Measurements from ENCODE around the gene KIAA1671.

KIAA1671 gene

DNA sequence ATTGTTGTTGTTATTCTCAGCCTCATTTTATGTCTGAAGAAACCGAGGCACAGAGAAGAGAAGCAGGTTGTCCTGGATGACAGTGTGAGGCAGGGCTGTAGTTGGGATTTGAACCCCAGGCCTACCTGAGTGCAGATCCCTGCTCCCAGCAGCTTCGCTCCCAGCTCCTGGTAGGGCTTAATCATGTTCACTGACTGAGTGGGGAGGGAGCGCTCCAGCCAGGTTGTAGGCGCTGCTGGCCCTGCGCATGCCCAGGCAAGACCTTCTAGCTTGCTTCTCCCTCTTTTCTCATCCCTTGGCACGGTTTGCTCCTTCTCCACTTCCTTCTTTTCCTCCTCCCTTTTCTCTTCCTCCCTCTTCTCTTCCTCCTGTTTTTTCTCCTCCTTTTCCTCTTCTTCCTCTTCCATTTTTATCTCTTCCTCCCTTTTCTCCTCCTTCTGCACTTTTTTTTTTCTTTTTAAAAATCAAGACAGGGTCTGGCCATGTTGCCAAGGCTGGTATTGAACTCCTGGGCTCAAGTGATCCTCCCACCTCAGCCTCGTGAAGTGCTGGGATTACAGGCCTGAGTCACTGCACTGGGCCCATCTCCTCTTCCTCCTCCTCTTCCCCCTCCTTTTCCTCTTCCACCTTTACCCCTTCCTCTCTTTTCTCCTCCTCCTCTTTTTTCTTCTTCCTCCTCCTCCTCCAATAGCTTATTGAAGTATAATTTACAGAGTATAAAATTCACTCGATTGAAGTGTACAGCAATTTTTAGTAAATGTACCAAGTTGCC lies 109.3 kb downstream of the KIAA1671 start:
- in situ Hi-C loops (cut with HindIII; ENCODE audit: low sequenced_read_pairs): no loop called here

DNA sequence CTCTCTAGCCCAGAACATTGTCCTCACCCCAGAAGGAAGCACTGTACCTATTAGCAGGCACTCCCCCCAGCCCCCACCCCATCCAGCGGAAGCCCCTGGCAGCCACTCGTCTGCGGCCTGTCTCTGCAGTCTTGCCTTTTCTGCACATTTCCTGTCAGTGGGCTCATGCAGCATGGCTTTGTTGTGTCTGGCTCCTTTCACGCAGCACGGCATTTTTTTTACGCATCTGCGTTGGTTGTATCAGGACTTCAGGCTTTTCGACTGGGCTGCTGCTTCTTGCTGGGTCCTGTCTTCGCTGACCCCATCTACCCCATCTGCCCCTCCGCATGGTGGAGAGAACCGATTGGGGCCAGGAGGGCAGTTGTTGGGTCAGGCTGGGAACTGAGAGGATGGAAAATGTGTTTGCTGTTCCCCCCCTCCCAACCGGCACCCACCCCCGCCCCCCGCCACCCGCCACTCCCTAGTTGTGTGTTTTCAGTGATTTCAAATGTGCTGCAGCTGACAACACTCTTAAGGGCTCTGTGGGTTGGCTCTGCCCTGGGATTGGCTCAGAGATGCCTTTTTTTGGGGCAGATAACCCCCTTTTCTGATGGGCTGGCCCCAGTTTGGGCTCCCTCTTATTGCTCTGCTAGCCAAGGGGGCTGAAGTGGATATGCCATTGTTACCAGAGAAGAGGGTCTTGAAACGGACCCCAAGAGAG lies 110.0 kb downstream of the KIAA1671 start:
- in situ Hi-C loops (cut with HindIII; ENCODE audit: low sequenced_read_pairs): no loop called here

DNA sequence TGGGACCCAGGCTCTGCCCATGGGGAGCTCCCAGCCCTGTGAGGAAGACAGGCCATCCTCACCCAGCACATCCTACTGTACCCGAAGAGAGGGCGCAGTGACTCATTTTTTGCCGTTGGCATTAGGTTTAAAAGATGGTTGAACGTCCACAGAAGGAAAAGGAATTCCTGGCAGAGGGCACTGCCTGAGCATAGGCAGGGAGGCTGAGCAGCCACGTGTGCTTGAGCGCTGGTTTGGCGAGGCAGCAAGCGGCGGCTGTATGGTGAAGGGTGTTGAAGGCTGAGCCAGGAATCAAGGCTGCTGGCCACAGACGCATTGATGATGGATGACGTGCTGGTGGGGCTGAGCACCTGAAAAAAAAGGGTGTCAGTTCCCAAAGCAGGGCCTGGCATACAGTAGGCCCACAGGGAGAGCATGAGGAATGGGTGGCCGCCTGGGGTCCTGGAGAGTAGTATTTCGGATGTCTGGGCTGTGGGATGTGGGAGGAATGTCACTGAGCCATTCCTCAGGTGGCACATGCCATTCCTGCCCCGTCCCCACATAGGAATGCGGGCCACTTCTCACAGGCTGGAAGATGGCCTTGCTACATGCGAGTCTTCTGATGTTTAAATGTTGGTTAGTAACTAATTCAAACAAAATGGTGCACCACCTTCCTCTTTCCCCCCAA lies 112.5 kb downstream of the KIAA1671 start:
- in situ Hi-C loops (cut with HindIII; ENCODE audit: low sequenced_read_pairs): no loop called here

DNA sequence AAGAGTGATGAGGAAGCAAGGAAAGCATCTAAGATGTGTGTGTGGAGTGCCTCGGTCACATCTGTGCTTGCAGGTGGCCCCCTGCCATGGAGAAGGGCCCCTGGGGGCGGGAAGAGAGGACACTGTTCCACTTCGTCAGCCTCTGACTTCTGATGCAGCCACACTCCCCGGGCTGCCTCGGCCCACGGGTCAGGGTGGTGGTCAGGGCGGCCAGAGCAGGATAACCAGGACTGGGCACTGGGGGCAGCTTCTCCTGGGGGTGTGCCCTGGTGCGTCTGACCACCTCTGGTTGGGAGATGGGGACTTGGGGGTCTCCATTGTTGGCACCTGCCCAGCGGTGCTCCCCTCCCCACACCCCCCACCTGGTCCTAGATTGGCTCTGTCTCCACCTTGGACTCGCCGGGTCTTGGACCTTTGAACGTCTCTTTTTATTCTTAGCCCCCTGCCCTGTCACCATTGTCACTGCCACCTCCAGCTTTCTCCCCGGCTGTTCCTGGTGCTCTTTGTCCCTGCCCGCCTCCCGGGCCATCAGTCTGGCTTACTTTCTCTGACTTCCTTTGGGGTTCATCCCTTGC lies 114.4 kb downstream of the KIAA1671 start:
- in situ Hi-C loops (cut with HindIII; ENCODE audit: low sequenced_read_pairs): no loop called here

DNA sequence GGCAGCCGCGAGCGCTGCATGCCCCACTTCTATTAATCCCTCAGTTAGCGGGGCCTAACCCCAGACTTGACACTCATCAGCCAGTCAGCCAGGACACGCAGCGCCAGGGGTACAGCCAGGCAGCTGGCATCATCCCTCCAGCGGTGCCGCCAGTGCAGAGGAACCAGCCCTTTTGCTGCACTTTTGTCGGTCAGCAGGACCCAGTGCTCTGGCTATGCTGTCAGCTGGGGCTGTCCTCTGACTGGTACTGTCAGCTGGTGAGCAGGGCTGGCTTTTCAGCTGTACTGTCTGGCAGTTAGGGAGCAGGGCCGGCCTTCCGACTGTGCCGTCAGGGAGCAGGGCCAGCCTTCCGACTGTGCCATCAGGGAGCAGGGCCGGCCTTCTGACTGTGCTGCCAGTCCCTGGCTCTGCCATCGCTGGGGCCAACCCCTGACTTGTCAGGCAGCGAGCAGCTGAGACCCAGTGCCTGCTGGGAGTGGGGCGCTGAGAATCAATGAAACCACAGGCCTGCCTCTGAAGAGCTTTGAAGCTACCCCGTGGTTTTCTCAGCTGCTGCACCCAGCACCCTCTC lies 115.4 kb downstream of the KIAA1671 start:
- in situ Hi-C loops (cut with HindIII; ENCODE audit: low sequenced_read_pairs): no loop called here

DNA sequence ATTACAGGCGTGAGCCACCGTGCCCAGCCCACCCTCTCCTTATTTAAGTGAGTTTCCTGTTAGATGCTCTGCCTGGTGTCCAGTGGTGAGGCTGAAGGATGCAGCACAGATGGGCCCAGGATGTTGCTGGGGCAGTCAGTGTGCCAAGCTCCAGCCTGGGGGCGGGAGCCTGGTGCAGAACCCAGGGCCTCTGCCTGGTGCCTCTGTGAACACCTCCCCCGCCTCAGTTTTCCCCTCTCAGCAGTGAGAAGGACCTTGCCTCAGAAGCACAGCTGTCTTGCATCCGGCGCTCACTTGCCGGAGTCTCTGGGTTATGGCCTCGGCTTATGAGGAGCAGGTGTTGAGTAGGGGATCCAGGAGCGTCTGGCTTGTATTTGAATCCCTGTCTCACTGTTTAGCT lies 116.2 kb downstream of the KIAA1671 start:
- in situ Hi-C loops (cut with HindIII; ENCODE audit: low sequenced_read_pairs): no loop called here

DNA sequence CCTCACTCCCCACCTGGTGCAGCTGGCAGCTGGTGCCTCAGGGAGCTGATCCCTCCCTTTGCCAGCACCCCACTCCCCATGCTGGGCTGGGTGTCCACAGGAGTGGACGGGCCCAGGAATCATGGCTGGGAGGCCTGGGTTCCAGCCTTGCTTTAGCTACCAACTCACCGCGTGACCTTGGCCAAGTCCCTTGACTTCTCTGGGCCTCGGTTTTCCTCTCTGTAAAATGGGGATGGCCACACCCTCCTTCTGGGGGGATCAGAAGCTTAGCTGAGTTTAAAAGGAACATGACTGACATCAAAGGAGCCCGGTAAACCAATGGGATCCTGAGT lies 116.9 kb downstream of the KIAA1671 start:
- in situ Hi-C loops (cut with HindIII; ENCODE audit: low sequenced_read_pairs): no loop called here

DNA sequence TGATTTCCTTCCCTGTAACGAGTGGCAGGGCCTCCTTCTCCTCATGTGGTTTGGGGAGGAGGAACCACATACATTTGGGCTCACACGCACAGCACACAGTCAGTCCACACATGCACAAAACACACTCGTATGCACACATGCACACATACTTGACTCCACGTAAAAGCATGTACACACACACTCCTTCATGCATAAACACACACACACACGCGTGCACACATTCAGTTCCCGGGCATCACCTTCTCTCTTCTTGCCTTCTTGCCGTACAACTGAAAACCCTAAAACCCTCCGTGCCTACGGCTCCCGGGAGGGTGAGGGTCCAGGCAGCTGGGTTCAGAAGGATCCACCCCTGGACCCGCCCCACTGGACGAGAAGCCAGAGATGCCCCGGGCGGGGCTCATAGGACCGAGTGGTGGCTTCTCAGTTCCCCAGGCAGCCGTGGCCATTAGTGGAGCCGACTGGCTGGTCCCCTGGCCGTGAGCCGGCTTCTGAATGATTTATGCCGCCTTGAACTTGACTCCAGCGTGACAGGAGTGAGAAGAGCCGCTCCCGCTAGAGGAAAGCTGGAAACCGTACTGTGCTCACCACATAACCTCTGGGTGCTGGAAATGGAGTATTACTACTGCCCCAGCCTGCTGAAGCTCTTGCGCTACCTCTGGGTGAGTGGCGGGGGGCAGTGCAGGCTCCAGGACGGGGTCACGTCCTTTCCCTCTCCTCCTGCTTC lies 117.4 kb downstream of the KIAA1671 start:
- in situ Hi-C loops (cut with HindIII; ENCODE audit: low sequenced_read_pairs): no loop called here

DNA sequence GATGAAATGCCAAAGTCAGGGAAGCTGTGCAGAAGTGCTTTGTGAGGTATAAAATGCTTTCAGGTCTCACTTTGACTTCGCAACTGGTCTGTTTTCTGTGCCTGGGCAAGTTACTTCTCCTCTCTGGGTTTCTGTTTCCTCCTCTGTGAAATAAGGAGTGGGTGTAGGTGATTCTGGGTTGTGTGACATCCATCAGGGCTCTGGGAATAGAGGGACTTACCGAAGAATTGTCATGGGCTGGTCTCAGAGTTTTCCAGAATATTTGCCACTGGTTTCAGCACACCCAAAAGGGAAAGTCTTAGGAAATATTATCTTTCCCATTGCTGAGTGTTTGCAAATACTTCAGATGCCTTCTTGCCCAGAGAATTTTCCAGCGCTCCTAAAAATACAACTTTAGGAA lies 118.4 kb downstream of the KIAA1671 start:
- in situ Hi-C loops (cut with HindIII; ENCODE audit: low sequenced_read_pairs): no loop called here

DNA sequence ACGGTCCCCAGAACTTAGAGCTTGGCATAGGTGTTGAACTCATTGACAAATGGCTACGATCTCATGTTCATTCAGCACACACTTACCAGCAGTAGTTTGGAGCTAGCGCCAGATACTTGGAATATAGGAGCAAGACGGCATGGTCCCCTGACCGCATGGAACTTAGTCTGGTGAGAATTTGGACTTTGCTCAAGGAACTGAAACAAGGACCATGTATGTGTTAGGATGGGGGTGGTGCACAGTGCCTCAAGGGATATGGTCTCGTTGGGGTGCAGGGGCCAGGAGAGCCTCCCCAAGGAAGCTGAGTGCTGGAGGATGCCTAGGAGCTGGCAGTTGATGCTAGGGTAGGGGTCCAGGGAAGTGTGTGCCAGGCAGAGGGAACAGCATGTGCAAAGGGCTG lies 119.2 kb downstream of the KIAA1671 start:
- in situ Hi-C loops (cut with HindIII; ENCODE audit: low sequenced_read_pairs): no loop called here

DNA sequence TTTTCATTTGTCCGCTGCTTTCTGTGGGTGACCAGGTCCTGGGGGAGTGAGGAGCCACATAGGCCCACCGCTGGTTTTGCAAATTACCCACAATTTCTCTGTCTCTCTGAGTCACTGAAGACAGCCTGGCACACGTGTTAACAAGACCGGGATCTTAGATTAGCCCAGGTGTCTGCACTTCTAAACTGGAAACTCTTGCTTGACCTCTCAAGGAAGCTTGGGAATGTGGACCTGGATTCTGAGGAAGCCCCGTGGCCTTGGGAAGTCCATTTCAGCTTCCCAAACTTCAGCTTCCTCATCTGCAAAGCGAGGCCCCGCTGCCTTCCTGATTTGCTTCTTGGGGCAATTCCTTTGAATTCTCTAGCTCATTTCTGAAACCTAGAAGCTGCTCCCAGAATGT lies 119.9 kb downstream of the KIAA1671 start:
- in situ Hi-C loops (cut with HindIII; ENCODE audit: low sequenced_read_pairs): no loop called here

DNA sequence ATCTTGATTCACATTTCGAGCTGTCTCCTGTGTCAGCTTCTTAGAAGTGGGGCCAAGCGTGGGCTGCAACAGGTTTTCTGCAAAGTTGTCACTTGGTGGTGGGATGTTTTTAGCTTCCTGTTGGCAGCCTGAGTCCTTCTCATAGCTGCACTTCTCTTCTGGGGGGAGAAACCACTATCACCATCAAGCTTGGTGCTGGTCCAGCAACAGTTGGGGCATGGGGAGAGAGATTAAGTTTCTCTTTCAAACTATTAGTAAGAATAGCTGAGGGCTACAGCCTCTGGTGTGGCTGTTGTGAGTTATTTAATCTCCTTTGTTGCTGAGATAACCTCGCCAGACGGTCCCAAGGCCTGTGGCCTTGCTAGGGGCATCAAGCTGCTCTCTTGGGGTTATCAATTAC lies 123.8 kb downstream of the KIAA1671 start:
- in situ Hi-C loops (cut with HindIII; ENCODE audit: low sequenced_read_pairs): loop anchor here (5.0 kb wide), 1 partner anchor 36 kb away; no protein-coding TSS in a partner anchor

DNA sequence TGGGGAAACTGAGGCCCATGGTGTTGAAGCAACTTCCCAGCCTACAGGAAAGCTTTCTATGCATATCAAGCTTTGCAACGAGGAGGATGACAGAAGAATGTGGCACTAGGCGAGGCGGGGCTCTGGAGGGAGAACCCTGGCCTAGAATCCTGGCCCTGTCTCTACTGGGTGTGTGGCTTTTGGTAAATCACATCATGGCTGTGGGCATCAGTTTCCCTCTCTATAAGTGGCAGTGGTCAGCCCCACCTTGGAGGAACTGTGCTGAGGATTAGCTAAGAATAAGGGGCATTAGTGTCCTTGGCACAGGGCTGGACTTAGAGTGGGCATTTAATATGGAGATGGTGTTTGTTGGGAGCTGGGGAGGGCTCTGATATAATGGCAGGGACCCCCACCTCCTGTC lies 124.5 kb downstream of the KIAA1671 start:
- in situ Hi-C loops (cut with HindIII; ENCODE audit: low sequenced_read_pairs): loop anchor here (5.0 kb wide), 1 partner anchor 35 kb away; no protein-coding TSS in a partner anchor

DNA sequence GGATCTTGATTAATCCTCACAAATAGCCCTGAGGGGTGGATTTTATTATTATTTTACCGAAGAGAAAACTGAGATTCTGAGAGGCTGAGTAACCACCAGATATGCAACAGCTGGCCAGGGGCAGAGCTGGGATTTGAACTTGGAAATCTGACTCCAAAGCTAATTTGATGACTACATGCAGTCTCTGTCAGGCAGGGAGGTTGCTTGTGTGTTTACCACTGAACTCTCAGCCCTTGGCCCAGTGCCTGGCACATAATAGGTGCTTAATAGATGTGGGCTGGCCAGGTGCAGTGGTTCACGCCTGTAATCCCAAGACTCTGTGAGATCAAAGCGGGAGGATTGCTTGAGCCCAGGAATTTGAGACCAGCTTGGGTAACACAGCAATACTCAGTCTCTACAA lies 125.4 kb downstream of the KIAA1671 start:
- in situ Hi-C loops (cut with HindIII; ENCODE audit: low sequenced_read_pairs): loop anchor here (5.0 kb wide), 1 partner anchor 34 kb away; no protein-coding TSS in a partner anchor

DNA sequence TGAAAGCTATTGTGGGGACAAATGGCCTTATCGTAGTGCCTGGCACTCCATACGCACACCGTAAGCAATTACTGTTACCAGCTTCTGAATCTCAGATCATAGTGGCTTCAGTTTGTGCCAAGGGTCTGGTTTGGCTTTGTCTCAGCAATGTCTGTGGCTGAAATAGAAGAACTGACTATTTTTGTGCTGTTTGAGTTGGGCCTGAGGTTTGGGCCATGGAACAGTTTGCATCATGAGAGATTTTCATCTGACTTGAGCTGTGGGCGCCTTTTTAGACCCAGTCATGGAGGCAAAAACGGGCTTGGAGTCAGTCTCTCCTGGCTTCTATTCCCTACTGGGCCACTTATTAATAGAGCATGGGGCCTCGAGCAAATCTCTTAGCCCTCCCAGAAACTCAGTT lies 126.1 kb downstream of the KIAA1671 start:
- in situ Hi-C loops (cut with HindIII; ENCODE audit: low sequenced_read_pairs): loop anchor here (5.0 kb wide), 1 partner anchor 34 kb away; no protein-coding TSS in a partner anchor

DNA sequence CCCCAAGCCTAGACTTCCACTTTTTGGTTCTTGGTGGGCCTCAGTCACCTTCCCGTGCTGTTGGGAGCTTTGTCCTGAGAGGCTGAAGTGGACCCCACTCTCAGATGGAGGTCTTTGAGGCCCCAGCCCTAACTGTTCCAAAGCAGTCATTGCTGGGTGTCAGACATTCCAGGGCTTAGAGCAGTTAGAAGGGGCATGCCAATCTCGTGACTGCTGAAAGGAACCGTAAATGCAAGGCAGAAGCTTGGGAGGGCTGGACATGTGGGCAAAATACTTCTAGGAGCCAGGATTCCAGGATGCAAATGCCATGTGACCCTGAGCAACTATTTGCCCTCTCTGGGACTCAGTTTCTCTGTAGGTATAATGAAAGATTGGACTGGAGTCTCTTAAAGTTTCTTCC lies 128.3 kb downstream of the KIAA1671 start:
- in situ Hi-C loops (cut with HindIII; ENCODE audit: low sequenced_read_pairs): no loop called here

DNA sequence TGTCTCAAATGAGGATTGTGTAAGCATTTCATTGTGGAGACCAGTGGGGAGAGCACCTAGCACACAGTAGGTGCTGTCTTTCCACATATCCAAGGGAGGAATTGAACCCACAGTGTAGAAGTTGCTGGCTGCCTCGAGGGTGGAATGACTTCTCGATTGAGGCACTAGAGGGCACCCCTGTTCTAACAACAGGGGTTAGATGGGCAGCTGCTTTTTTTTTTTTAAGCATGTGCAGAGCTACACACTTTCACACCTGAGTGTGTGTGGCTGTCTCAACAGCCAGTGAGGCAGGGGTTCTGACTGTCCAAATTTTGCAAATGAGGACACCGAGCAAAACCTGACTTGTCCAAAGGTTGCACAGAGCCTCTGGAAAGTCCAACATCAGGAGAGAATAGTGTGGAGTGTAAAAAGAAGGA lies 128.9 kb downstream of the KIAA1671 start:
- in situ Hi-C loops (cut with HindIII; ENCODE audit: low sequenced_read_pairs): no loop called here

DNA sequence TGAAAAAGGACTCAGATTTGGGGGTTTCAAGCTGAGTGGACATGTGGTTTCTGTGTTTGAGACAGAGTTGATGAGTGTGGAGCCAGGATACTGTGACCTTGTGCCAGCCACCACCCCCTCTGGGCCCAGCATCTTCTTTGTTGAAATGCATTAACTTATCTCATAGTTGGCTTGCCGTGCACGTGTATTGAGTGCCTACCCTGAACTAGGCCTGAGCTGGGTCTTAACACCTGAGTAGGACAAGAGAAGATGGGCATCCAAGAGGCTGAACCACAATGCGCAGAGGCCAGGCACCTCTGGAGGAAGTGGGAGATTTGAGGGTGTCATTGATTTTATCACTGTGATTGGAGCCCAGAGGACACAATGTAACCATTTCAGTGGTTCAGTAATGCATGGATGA lies 129.6 kb downstream of the KIAA1671 start:
- in situ Hi-C loops (cut with HindIII; ENCODE audit: low sequenced_read_pairs): no loop called here

DNA sequence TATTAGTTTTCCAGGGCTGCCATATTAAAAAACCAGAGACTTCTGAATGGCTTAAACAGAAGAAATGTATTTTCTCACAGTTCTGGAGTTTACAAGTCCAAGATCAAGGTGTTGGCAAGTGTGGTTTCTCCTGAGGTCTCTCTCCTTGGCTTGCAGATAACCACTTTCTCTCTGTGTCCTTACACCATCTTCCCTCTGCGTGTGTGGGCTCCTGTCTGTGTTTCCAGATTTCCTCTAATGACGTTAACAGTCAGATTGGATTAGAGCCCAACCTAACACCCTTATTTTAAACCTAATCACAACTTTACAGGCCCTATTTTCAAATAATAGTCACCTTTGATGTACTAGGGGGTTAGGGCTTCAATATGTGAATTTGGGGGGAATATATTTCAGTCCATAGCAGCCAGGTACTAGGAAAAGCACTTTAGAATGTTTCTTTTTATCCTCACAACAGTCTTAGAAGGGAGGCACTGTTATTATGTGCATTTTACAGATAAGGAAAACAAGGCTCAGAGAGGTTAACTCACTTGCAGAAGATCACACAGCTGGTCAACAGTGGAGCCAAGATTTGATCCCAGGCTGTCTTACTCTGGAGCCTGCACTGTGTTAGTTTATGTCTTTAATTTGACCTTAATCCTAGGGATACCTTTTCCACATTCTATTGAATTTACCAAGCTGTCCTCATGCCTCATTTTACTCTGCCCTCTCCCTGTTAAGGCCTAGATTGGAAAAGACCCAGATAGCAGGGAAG lies 130.7 kb downstream of the KIAA1671 start:
- in situ Hi-C loops (cut with HindIII; ENCODE audit: low sequenced_read_pairs): no loop called here

DNA sequence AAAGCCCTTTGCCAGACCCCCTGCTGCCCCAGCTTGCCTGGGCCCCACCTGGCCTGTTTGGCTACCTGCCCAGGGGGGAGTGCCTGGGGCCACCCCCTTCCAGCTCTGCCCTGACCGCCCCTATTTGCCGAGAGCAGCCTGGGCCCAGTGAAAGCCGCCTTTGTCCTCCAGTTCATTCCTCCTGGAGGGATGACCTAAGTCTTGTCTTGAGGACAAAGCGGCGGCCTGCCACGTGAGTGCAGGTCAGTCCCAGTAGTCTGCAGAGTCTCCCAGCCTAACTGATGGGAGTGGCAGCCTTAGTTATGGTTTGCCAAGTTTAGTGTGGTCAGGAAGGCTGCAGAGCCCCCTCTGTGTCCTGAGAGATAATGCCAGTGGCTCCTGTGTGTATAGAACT lies 131.3 kb downstream of the KIAA1671 start:
- in situ Hi-C loops (cut with HindIII; ENCODE audit: low sequenced_read_pairs): no loop called here

Measured in endothelial cell of hepatic sinusoid (primary cell).